ENCODE results near the gene ISLR2.

ISLR2 gene

GRCh38 chr15:74178326-74179100 is 48.1 kb downstream of the ISLR2 start:
- in situ Hi-C loops (cut with MboI; ENCODE audit: low sequenced_read_pairs, unreplicated experiment) = no loop called here

GRCh38 chr15:74179101-74179841 is 48.9 kb downstream of the ISLR2 start:
- TF ChIP-seq, protein P1, sequence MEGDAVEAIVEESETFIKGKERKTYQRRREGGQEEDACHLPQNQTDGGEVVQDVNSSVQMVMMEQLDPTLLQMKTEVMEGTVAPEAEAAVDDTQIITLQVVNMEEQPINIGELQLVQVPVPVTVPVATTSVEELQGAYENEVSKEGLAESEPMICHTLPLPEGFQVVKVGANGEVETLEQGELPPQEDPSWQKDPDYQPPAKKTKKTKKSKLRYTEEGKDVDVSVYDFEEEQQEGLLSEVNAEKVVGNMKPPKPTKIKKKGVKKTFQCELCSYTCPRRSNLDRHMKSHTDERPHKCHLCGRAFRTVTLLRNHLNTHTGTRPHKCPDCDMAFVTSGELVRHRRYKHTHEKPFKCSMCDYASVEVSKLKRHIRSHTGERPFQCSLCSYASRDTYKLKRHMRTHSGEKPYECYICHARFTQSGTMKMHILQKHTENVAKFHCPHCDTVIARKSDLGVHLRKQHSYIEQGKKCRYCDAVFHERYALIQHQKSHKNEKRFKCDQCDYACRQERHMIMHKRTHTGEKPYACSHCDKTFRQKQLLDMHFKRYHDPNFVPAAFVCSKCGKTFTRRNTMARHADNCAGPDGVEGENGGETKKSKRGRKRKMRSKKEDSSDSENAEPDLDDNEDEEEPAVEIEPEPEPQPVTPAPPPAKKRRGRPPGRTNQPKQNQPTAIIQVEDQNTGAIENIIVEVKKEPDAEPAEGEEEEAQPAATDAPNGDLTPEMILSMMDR (IDR thresholded peaks at IDR 0.05; ENCODE audit: borderline replicate concordance, control extremely low read depth, extremely low read depth, insufficient read depth, missing control alignments) = no peak
- DNase-seq (ENCODE audit: low spot score) = no peak
- in situ Hi-C loops (cut with MboI; ENCODE audit: low sequenced_read_pairs, unreplicated experiment) = no loop called here

More at GRCh38 chr15:74178326-74179100, 48.1 kb downstream of the ISLR2 start:
- TF ChIP-seq, protein P1 (IDR thresholded peaks at IDR 0.05; ENCODE audit: borderline replicate concordance, control extremely low read depth, extremely low read depth, insufficient read depth, missing control alignments) = no peak
- DNase-seq (ENCODE audit: low spot score) = no peak

DNA sequence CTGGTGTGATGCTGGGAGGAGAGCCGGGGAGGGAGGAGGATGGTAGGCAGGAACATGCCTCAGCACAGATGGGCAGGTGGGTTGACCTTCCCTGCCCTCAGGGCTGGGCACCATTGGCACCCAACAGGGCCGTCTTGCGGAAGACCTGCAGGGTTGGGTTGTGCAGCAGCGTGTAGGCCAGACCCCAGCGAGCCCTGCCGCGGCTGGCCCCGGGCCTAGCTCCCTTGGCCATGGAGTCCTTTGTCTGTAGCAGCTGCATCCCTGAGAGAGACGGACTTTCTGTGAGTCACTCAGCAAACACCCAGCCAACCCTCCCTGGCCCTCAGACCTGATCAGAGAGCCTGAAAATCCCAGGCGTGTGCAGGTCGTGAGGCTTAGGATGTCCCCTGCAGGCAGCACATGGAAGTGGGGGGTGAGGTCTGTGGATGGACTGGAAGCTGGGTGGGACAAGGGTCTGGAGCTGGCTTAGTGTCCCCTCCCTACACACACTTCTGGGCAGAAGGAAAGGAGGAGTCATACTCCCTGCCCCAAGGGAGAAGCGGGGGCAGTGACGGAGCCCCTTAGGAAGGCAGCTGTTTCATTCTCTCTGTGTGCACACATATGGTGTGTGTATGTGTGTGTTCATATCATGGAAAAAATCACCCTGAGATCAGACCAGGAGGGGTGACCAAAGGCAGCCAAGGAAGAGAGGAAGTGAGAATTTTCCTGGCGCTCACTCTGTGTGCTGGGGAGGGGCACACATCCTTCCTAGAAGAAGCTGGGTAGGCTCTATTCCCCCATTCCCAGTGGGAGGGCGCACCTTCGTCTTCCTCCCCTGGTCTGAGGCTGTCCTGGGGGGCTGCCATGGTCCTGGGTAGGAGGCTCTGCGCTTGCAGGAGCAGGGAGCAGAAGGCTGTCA is 49.8 kb downstream of the ISLR2 start:
- DNase-seq (ENCODE audit: low spot score) = no peak
- TF ChIP-seq, protein P1 (IDR thresholded peaks at IDR 0.05; ENCODE audit: borderline replicate concordance, control extremely low read depth, extremely low read depth, insufficient read depth, missing control alignments) = no peak
- in situ Hi-C loops (cut with MboI; ENCODE audit: low sequenced_read_pairs, unreplicated experiment) = no loop called here

DNA sequence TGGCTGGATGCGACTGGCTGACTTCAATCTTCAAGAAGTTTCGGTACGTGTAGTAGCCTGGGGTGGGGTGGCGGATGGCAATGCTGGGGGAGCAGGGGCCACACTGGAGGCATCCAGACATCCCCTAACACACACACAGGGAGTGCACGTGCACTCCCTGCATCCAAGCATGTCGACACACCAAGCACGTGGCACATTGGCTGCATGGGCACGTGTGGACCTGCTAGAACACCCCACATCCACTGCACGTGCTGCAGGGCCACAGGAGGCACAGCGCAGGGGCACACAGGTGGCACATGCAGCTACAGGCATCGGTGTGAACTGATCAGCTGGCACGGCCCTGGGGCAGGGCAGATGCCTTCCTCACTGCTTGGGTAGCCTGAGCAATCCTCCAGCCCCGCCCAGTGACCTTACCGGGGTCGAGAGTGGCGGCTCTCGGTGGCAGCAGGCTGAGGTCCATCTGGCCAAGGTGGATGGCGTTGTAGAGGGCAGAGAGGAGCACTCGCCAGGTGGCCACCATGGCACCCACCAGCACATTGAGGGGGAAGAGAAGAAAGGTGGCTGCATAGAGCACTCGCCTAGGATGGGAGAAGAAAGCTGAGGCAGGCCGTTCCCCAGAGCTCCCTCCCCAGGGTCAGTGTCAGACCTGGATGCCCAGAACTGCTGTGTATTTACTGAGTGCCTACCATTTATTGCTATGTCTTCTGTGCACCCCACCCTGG is 50.7 kb downstream of the ISLR2 start:
- no peak for DNase-seq (ENCODE audit: low spot score)

GRCh38 chr15:74182131-74182530 is 51.7 kb downstream of the ISLR2 start:
- TF ChIP-seq, protein P1 (IDR thresholded peaks at IDR 0.05; ENCODE audit: borderline replicate concordance, control extremely low read depth, extremely low read depth, insufficient read depth, missing control alignments) = no peak
- in situ Hi-C loops (cut with MboI; ENCODE audit: low sequenced_read_pairs, unreplicated experiment) = no loop called here
- DNase-seq (ENCODE audit: low spot score) = no peak

More for the DNA sequence above, 50.7 kb downstream of the ISLR2 start:
- in situ Hi-C loops (cut with MboI; ENCODE audit: low sequenced_read_pairs, unreplicated experiment) = no loop called here
- TF ChIP-seq, protein P1 (IDR thresholded peaks at IDR 0.05; ENCODE audit: borderline replicate concordance, control extremely low read depth, extremely low read depth, insufficient read depth, missing control alignments) = no peak
